ENCODE data around the gene OR10A6.

GRCh38 chr11:7967826-7968225, 36.8 kb upstream of the OR10A6 start:
- no peak for TF ChIP-seq POLR2A (IDR thresholded peaks at IDR 0.05)
- no peak for TF ChIP-seq CTCF (IDR thresholded peaks at IDR 0.05)

All from Peyer's patch (tissue), 4 donors.